ENCODE data around the gene CEMP1.

CEMP1 gene

GRCh38 chr16:2487903-2488531 is 43.2 kb downstream of the CEMP1 start:
- FAIRE-seq (no peak), DNase-seq (ENCODE audit: insufficient read length, low spot score) (no peak)

- FAIRE-seq (no peak), DNase-seq (ENCODE audit: insufficient read length, low spot score) (no peak)
Observed at GRCh38 chr16:2487517-2487842, 43.7 kb downstream of the CEMP1 start.

GRCh38 chr16:2486645-2487516 is 44.3 kb downstream of the CEMP1 start:
- DNase-seq (ENCODE audit: insufficient read length, low spot score) (peak; percentile 84), FAIRE-seq (peak; percentile 92)

GRCh38 chr16:2485811-2486507 is 45.2 kb downstream of the CEMP1 start:
- DNase-seq (ENCODE audit: insufficient read length, low spot score) (no peak), FAIRE-seq (no peak)

- no peak for DNase-seq (ENCODE audit: insufficient read length, low spot score)
- FAIRE-seq: no peak
Observed at GRCh38 chr16:2484898-2485508, 46.2 kb downstream of the CEMP1 start.

GRCh38 chr16:2483939-2484897 is 47.0 kb downstream of the CEMP1 start:
- no peak for FAIRE-seq
- DNase-seq (ENCODE audit: insufficient read length, low spot score): no peak

GRCh38 chr16:2482708-2483534 is 48.3 kb downstream of the CEMP1 start:
- FAIRE-seq: no peak
- no peak for DNase-seq (ENCODE audit: insufficient read length, low spot score)

GRCh38 chr16:2482249-2482648 is 49.0 kb downstream of the CEMP1 start:
- DNase-seq (ENCODE audit: insufficient read length, low spot score): no peak
- no peak for FAIRE-seq

GRCh38 chr16:2481676-2482075 is 49.5 kb downstream of the CEMP1 start:
- DNase-seq (ENCODE audit: insufficient read length, low spot score) (no peak), FAIRE-seq (no peak)

- DNase-seq (ENCODE audit: insufficient read length, low spot score) (no peak), FAIRE-seq (no peak)
Observed at GRCh38 chr16:2480948-2481347, 50.3 kb downstream of the CEMP1 start.
